SK-N-SH (cell line): Measurements from ENCODE around the gene SERPINA9. TPM values are rescaled to one million over a fixed set of nuclear protein-coding genes. Genes with fewer than 3 reads are reported as not detected.

ENCODE experiments used
- CTCF ChIA-PET: fragments of 300-600, 350-600 bp; formaldehyde crosslinking; extraction: SDS; loops from one replicate; lab custom pipeline; 2021; lab: Yijun Ruan, JAX
- POLR2A ChIA-PET: fragments of 350-600 bp; sonication (Branson Sonifier 250); formaldehyde crosslinking; extraction: SDS; loops from one replicate; lab custom pipeline; 2020; ENCODE audit warnings: antibody characterized with exemption, inconsistent platforms; lab: Yijun Ruan, JAX
- DNase-seq: peaks from one replicate; pipeline ENCODE4 v3.0.0; 2012
- H2AFZ ChIP-seq: fragments of 200-600 bp; sonication (generic); 2 replicates; pipeline ENCODE4 v1.8.1; 2016; ENCODE audit warnings: antibody characterized with exemption, mild to moderate bottlenecking, low read depth
- H3F3A ChIP-seq: fragments of 200-600 bp; sonication (generic); replicated peaks from 2 replicates; pipeline ENCODE3; 2016; ENCODE audit warnings: antibody characterized with exemption, mild to moderate bottlenecking; ENCODE audit not compliant: insufficient read depth
- H3K27ac ChIP-seq, 2 experiments: fragments of 200-500 bp in 1 of 2; fragments of 200-600 bp in 1 of 2; sonication (Bioruptor generic) in 1 of 2; sonication (generic), shearing (Covaris generic) in 1 of 2; 2 replicates each; pipeline versions ENCODE4 v1.5.1 to v1.6.1; 2014 to 2016; ENCODE audit warnings: low read depth in 2 of 2, inconsistent platforms in 1 of 2, low read length in 1 of 2, mild to moderate bottlenecking in 1 of 2, mixed read lengths in 1 of 2
- H3K27me3 ChIP-seq: fragments of 200-600 bp; sonication (generic), shearing (Covaris generic); 2 replicates; pipeline ENCODE4 v1.6.1; 2016; ENCODE audit warnings: mixed run types; ENCODE audit not compliant: insufficient read depth
- H3K36me3 ChIP-seq, 2 experiments: fragments of 200-500 bp in 1 of 2; fragments of 200-600 bp in 1 of 2; sonication (Bioruptor generic) in 1 of 2; sonication (generic) in 1 of 2; replicated peaks in 1 of 2; 2 replicates each; pipeline versions ENCODE3 to v1.5.1; 2014 to 2016; ENCODE audit warnings: low read length in 1 of 2, mild to moderate bottlenecking in 1 of 2; ENCODE audit not compliant: insufficient read depth in 2 of 2, control insufficient read depth in 1 of 2
- H3K4me1 ChIP-seq, 2 experiments: fragments of 200-500 bp in 1 of 2; fragments of 200-600 bp in 1 of 2; sonication (Bioruptor generic) in 1 of 2; sonication (generic), shearing (Covaris generic) in 1 of 2; 2 replicates each; pipeline versions ENCODE4 v1.5.1 to v1.6.1; 2014 to 2016; ENCODE audit warnings: low read depth in 1 of 2, low read length in 1 of 2, mixed run types in 1 of 2; ENCODE audit not compliant: insufficient read depth in 2 of 2, control insufficient read depth in 1 of 2
- H3K4me2 ChIP-seq: fragments of 200-600 bp; sonication (generic), shearing (Covaris generic); 2 replicates; pipeline ENCODE4 v1.6.1; 2017; ENCODE audit warnings: mixed run types
- H3K4me3 ChIP-seq, 2 experiments: fragments of 200-500 bp in 1 of 2; fragments of 200-600 bp in 1 of 2; sonication (Bioruptor generic) in 1 of 2; sonication (generic), shearing (Covaris generic) in 1 of 2; 2 replicates each; pipeline versions ENCODE4 v1.5.1 to v1.8.1; 2014 to 2016; ENCODE audit warnings: low read depth in 2 of 2, inconsistent platforms in 1 of 2, low read length in 1 of 2, mild to moderate bottlenecking in 1 of 2, mixed read lengths in 1 of 2, moderate library complexity in 1 of 2
- H3K79me2 ChIP-seq: fragments of 200-600 bp; sonication (generic); 2 replicates; pipeline ENCODE4 v1.8.1; 2017; ENCODE audit warnings: mild to moderate bottlenecking; ENCODE audit not compliant: insufficient read depth
- H3K9ac ChIP-seq: fragments of 200-600 bp; sonication (generic); 2 replicates; pipeline ENCODE4 v1.6.1; 2017; ENCODE audit warnings: mixed run types
- H3K9me2 ChIP-seq: fragments of 200-600 bp; sonication (generic); 2 replicates; pipeline ENCODE4 v1.6.1; 2017; ENCODE audit warnings: mixed run types
- H3K9me3 ChIP-seq: fragments of 200-600 bp; sonication (generic); 2 replicates; pipeline ENCODE4 v1.6.1; 2017; ENCODE audit warnings: mixed run types, mild to moderate bottlenecking, moderate library complexity
- H4K20me1 ChIP-seq: fragments of 200-600 bp; sonication (generic); 2 replicates; pipeline ENCODE4 v1.6.1; 2017; ENCODE audit warnings: mild to moderate bottlenecking, mixed run types; ENCODE audit not compliant: insufficient read depth
- FOSL2 ChIP-seq: IDR thresholded peaks from 2 replicates; pipeline ENCODE4 v1.4.0; 2012; ENCODE audit warnings: low read depth, mild to moderate bottlenecking, moderate library complexity, borderline replicate concordance
- FOXJ3 ChIP-seq: sonication (generic); formaldehyde crosslinking; IDR thresholded peaks from 2 replicates; pipeline ENCODE4 v1.5.1; 2020; ENCODE audit warnings: mild to moderate bottlenecking, missing genetic modification reagents
- FOXM1 ChIP-seq: IDR thresholded peaks from 2 replicates; pipeline ENCODE4 v1.4.0; 2012; ENCODE audit warnings: low read depth, mild to moderate bottlenecking
- GABPA ChIP-seq: IDR thresholded peaks from 2 replicates; pipeline ENCODE4 v1.4.0; 2012; ENCODE audit warnings: low read depth, mild to moderate bottlenecking
- POLR2AphosphoS5 ChIP-seq: IDR thresholded peaks from 2 replicates; pipeline ENCODE4 v1.6.1; 2012; ENCODE audit warnings: low read depth, low read length
- SIN3A ChIP-seq: IDR thresholded peaks from 2 replicates; pipeline ENCODE4 v1.6.1; 2012; ENCODE audit warnings: low read depth, mild to moderate bottlenecking, low read length, moderate library complexity, borderline replicate concordance
- TCF12 ChIP-seq: IDR thresholded peaks from 2 replicates; pipeline ENCODE4 v1.4.0; 2012
- TEAD4 ChIP-seq: IDR thresholded peaks from 2 replicates; pipeline ENCODE4 v1.4.0; 2012; ENCODE audit warnings: mild to moderate bottlenecking, borderline replicate concordance; ENCODE audit not compliant: insufficient read depth
- WGBS: methylation state at CpG from one replicate; pipeline ENCODE4 v1.1.6; 2017; ENCODE audit warnings: low lambda C conversion rate; 5-methylcytosine and 5-hydroxymethylcytosine counted together
- polyA plus RNA-seq, 3 experiments: library from polyadenylated mRNA; depleted of rRNA; stranded (reverse); fragments of >200 nt; gene quantifications; 2 replicates each; pipeline ENCODE4 v1.2.3, GENCODE V29; 2012
- TF ChIP-seq, protein P1 (sequence below): IDR thresholded peaks from 2 replicates; pipeline ENCODE4 v1.6.1; 2012; ENCODE audit warnings: mild to moderate bottlenecking, low read depth, low read length, moderate library complexity
- TF ChIP-seq, protein P2 (sequence below): IDR thresholded peaks from 2 replicates; pipeline ENCODE4 v1.4.0; 2012; ENCODE audit warnings: low read depth, borderline replicate concordance
- TF ChIP-seq, protein P3 (sequence below): fragments of 200-600 bp; sonication (generic); IDR thresholded peaks from 2 replicates; pipeline ENCODE4 v1.6.1; 2017; ENCODE audit warnings: antibody characterized with exemption, mild to moderate bottlenecking, moderate library complexity

The SERPINA9 gene
- polyA plus RNA-seq, 1 of the 3 experiments (the other 2 are of a cell fraction) = not detected

DNA sequence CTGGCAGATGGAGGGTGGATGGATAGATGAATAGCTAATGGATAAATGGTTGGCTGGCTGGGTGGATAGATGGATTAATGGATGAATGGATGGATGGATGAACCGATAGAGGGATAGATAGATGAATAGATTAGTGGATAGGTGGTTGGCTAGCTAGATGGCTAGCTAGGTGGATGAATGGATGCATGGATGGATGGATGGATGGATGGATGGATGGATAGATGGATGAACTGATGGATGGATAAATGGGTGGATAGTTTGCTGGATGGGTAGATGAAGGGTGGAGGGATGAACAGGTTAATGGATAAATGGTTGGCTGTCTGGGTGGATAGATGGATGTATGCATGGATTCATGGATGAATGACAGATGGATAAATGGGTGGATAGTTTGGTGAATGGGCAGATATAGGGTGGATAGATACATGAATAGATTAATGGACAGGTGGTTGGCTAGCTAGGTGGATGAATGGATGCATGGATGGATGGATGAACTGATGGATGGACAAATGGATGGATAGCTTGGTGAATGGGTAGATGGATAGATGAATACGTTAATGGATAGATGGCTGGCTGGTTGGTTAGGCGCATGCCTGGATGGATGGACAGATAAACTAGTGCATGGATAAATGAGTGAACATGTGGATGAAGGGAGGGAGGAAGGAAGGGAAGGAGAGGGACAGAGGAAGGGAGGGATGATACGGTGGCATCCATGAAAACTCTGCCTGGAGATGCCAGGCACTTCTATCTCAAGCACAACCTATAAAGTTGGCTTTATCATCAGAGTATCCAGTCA lies 8.1 kb downstream of the SERPINA9 start:
- H4K20me1 ChIP-seq = no peaks in the 10 kb centered on the region
- WGBS = 12% methylated on average over 4 of the region's 4 CpGs
- no peak overlapping the region for H3K27ac ChIP-seq
- H3K4me1 ChIP-seq = no peaks in the 10 kb centered on the region
- H3K9ac ChIP-seq = no peak overlapping the region
- no peak overlapping the region for H3K4me2 ChIP-seq
- no peak for DNase-seq
- ChIA-PET CTCF (interaction anchor here (2.6 kb wide), 1 partner anchor 18 kb away, joined by 7 read pairs; no protein-coding TSS in a partner anchor), POLR2A (no interaction called here)
- no peaks in the 10 kb centered on the region for H3K79me2 ChIP-seq
- H3F3A ChIP-seq = no peaks in the 10 kb centered on the region
- TF ChIP-seq TEAD4 = no peak
- no peak for TF ChIP-seq FOSL2
- no peak for TF ChIP-seq GABPA
- no peak for TF ChIP-seq FOXM1
- TF ChIP-seq FOXJ3 (CRISPR knock-in tag) = no peak
- TF ChIP-seq, protein P1, sequence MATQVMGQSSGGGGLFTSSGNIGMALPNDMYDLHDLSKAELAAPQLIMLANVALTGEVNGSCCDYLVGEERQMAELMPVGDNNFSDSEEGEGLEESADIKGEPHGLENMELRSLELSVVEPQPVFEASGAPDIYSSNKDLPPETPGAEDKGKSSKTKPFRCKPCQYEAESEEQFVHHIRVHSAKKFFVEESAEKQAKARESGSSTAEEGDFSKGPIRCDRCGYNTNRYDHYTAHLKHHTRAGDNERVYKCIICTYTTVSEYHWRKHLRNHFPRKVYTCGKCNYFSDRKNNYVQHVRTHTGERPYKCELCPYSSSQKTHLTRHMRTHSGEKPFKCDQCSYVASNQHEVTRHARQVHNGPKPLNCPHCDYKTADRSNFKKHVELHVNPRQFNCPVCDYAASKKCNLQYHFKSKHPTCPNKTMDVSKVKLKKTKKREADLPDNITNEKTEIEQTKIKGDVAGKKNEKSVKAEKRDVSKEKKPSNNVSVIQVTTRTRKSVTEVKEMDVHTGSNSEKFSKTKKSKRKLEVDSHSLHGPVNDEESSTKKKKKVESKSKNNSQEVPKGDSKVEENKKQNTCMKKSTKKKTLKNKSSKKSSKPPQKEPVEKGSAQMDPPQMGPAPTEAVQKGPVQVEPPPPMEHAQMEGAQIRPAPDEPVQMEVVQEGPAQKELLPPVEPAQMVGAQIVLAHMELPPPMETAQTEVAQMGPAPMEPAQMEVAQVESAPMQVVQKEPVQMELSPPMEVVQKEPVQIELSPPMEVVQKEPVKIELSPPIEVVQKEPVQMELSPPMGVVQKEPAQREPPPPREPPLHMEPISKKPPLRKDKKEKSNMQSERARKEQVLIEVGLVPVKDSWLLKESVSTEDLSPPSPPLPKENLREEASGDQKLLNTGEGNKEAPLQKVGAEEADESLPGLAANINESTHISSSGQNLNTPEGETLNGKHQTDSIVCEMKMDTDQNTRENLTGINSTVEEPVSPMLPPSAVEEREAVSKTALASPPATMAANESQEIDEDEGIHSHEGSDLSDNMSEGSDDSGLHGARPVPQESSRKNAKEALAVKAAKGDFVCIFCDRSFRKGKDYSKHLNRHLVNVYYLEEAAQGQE = no peak
- TF ChIP-seq, protein P2, sequence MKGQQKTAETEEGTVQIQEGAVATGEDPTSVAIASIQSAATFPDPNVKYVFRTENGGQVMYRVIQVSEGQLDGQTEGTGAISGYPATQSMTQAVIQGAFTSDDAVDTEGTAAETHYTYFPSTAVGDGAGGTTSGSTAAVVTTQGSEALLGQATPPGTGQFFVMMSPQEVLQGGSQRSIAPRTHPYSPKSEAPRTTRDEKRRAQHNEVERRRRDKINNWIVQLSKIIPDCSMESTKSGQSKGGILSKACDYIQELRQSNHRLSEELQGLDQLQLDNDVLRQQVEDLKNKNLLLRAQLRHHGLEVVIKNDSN = no peak
- no peak for TF ChIP-seq SIN3A
- TF ChIP-seq POLR2AphosphoS5 = no peak
- no peak for TF ChIP-seq TCF12
- TF ChIP-seq, protein P3, sequence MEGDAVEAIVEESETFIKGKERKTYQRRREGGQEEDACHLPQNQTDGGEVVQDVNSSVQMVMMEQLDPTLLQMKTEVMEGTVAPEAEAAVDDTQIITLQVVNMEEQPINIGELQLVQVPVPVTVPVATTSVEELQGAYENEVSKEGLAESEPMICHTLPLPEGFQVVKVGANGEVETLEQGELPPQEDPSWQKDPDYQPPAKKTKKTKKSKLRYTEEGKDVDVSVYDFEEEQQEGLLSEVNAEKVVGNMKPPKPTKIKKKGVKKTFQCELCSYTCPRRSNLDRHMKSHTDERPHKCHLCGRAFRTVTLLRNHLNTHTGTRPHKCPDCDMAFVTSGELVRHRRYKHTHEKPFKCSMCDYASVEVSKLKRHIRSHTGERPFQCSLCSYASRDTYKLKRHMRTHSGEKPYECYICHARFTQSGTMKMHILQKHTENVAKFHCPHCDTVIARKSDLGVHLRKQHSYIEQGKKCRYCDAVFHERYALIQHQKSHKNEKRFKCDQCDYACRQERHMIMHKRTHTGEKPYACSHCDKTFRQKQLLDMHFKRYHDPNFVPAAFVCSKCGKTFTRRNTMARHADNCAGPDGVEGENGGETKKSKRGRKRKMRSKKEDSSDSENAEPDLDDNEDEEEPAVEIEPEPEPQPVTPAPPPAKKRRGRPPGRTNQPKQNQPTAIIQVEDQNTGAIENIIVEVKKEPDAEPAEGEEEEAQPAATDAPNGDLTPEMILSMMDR = no peak
- H3K36me3 ChIP-seq = no peaks in the 10 kb centered on the region
- H3K4me3 ChIP-seq = no peak overlapping the region
- no peak overlapping the region for H2AFZ ChIP-seq
- H3K9me3 ChIP-seq = no peaks in the 10 kb centered on the region
- H3K27me3 ChIP-seq = peaks cover 21% of the 10 kb centered on the region; the same call in 1 of the 2 replicates
- H3K9me2 ChIP-seq = no peaks in the 10 kb centered on the region
